Panc1 (cell line): ENCODE data around the gene MEGF11. TPM values are rescaled to one million over a fixed set of nuclear protein-coding genes. Genes with fewer than 3 reads are reported as not detected.

Source experiments
- ATAC-seq: fragments of 200-7000 bp; cut with Tn5 transposase; 2 replicates; pipeline ENCODE4 v1.9.1; 2020; ENCODE audit warnings: mild to moderate bottlenecking, moderate library complexity
- BruUV-seq: library from RNA; stranded (reverse); fragments of 400-500 nt; replicated peaks from 2 replicates; lab custom pipeline; 2021; lab: Mats Ljungman, UMichigan
- CTCF ChIA-PET: fragments of 300-600 bp; sonication (Branson Sonifier 250); formaldehyde crosslinking; loops from one replicate; lab custom pipeline; 2022; ENCODE audit warnings: antibody characterized with exemption; lab: Charles Lee
- POLR2A ChIA-PET: fragments of 300-600 bp; sonication (Branson Sonifier 250); formaldehyde crosslinking; loops from one replicate; lab custom pipeline; 2022; ENCODE audit warnings: antibody characterized with exemption; lab: Charles Lee
- DNase-seq: peaks from one replicate; pipeline ENCODE4 v3.0.0-alpha.2; 2010; ENCODE audit warnings: low read depth, low spot score
- H3K27ac ChIP-seq: 2 replicates; pipeline ENCODE4 v1.5.1; 2011; ENCODE audit warnings: mild to moderate bottlenecking, low read length, inconsistent platforms
- H3K27me3 ChIP-seq: fragments of 200-500 bp; sonication (Bioruptor generic); 2 replicates; pipeline ENCODE4 v1.6.0; 2014; ENCODE audit warnings: low read length, inconsistent platforms; ENCODE audit not compliant: control insufficient read depth, insufficient read depth
- H3K36me3 ChIP-seq: fragments of 200-500 bp; sonication (Bioruptor generic); 2 replicates; pipeline ENCODE4 v1.5.1; 2014; ENCODE audit warnings: inconsistent platforms, mild to moderate bottlenecking, low read length, moderate library complexity; ENCODE audit not compliant: control insufficient read depth, insufficient read depth
- H3K4me1 ChIP-seq: 2 replicates; pipeline ENCODE4 v1.5.1; 2011; ENCODE audit warnings: inconsistent platforms, mild to moderate bottlenecking, low read length, moderate library complexity; ENCODE audit not compliant: control insufficient read depth, insufficient read depth
- H3K4me3 ChIP-seq, 2 experiments: 2 replicates each; pipeline ENCODE4 v1.5.1; 2011 to 2012; ENCODE audit warnings: low read depth in 2 of 2, low read length in 2 of 2, mild to moderate bottlenecking in 2 of 2, inconsistent platforms in 1 of 2, moderate library complexity in 1 of 2
- H3K9me3 ChIP-seq: fragments of 200-500 bp; sonication (Bioruptor generic); 2 replicates; pipeline ENCODE4 v1.5.1; 2014; ENCODE audit warnings: low read depth, mild to moderate bottlenecking, inconsistent platforms, low read length, moderate library complexity; ENCODE audit not compliant: control insufficient read depth, insufficient read depth
- POLR2AphosphoS5 ChIP-seq: IDR thresholded peaks from 2 replicates; pipeline ENCODE4 v1.6.1; 2012; ENCODE audit warnings: mild to moderate bottlenecking, low read depth, low read length, moderate library complexity
- REST ChIP-seq, 2 experiments: IDR thresholded peaks; 2 replicates each; pipeline ENCODE4 v1.6.1; 2011 to 2012; ENCODE audit warnings: low read depth in 2 of 2, control low read depth in 1 of 2, low read length in 1 of 2, mild to moderate bottlenecking in 1 of 2, moderate library complexity in 1 of 2; ENCODE audit not compliant: insufficient read depth in 1 of 2
- SIN3A ChIP-seq: IDR thresholded peaks from 2 replicates; pipeline ENCODE4 v1.6.1; 2012; ENCODE audit warnings: low read depth, mild to moderate bottlenecking, low read length, moderate library complexity, borderline replicate concordance; ENCODE audit not compliant: insufficient read depth
- TCF7L2 ChIP-seq: IDR thresholded peaks from 2 replicates; pipeline ENCODE4 v1.6.1; 2011; ENCODE audit warnings: mild to moderate bottlenecking, low read depth, low read length, inconsistent platforms
- in situ Hi-C: cut with HindIII; loops from 2 replicates; pipeline ENCODE4 v1.10.0; 2016; ENCODE audit warnings: low sequenced_read_pairs, low pct_unique_long_range_greater_than_20kb
- intact Hi-C: fragments of 100-400 bp; cut with micrococcal nuclease; formaldehyde crosslinking; loops from one replicate; pipeline ENCODE4 v1.10.0; 2022; ENCODE audit not compliant: unreplicated experiment
- total RNA-seq: library from RNA; stranded (reverse); gene quantifications from one replicate; pipeline ENCODE4 v1.2.1, GENCODE V29; 2021; ENCODE audit not compliant: unreplicated experiment
- TF ChIP-seq, protein P1 (sequence below): fragments of 450-650 bp; IDR thresholded peaks from 2 replicates; pipeline ENCODE4 v1.5.1; 2017; ENCODE audit warnings: mild to moderate bottlenecking

The MEGF11 gene
- total RNA-seq, 1 experiment from 2014 or later, result 0.95 TPM

DNA sequence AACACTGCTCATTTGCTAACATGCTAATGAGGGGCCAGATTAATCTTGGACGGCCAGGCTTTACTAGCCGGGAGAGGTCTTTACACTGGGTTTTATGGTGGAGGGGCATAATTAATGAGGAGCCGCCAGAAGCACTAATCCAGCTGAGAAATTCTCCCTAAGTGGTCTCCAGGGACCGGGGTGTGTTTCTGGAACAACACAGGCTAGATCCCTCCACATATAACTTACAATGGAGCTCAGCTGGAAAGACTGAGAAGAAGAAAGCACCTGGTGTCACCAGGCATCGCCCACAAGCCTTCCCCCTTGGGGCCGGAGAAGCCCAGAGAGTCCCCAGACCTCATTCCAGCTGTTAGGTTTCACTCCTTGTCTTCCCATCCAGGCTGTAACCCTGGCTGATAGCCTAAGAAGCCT lies 127.5 kb downstream of the MEGF11 start:
- intact Hi-C loops (no loop called here), in situ Hi-C loops (no loop called here)
- H3K4me3 ChIP-seq, result no peak overlapping the region
- no peak overlapping the region for H3K27ac ChIP-seq
- no peak for TF ChIP-seq REST (IDR thresholded peaks at IDR 0.05; ENCODE audit: insufficient read depth in 1 of 2, low read depth in 2 of 2, low read length in 1 of 2)
- CTCF ChIA-PET, result no interaction called here
- H3K36me3 ChIP-seq, result no peaks in the 10 kb centered on the region
- no TSS peak for BruUV-seq
- POLR2A ChIA-PET, result no interaction called here
- H3K27me3 ChIP-seq, result peaks cover 11% of the 10 kb centered on the region
- no peak for ATAC-seq
- H3K9me3 ChIP-seq, result no peaks in the 10 kb centered on the region
- H3K4me1 ChIP-seq, result no peaks in the 10 kb centered on the region; the same call in 1 of the 2 replicates
- no peak for DNase-seq

DNA sequence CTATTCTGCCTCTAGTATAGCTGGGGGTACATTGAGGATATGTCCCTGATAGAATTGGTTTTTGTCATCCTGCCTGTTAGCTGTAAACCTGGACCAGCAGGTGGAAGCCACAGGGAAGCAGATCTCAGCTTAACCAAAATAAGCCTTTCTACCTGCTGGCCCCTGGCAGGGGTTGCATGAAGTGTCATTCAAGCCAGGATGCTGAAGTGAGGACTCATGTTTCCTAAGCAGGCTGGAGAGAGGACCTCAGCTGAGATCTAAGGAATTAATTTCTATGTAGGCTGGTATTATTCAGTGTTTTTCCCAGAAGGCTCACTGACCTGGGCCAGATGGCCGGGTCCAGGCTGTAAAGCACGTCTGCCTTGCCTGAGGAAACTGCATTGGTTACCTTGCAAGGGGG lies 128.9 kb downstream of the MEGF11 start:
- ChIA-PET POLR2A (no interaction called here), CTCF (no interaction called here)
- in situ Hi-C loops (no loop called here), intact Hi-C loops (no loop called here)
- Histone ChIP-seq H3K27me3 (peaks cover 5% of the 10 kb centered on the region), H3K4me3 (no peak overlapping the region), H3K4me1 (no peaks in the 10 kb centered on the region; the same call in 1 of the 2 replicates), H3K9me3 (no peaks in the 10 kb centered on the region), H3K36me3 (no peaks in the 10 kb centered on the region), H3K27ac (no peak overlapping the region)
- DNase-seq (no peak), ATAC-seq (no peak)
- BruUV-seq, result no TSS peak
- no peak for TF ChIP-seq POLR2AphosphoS5
- TF ChIP-seq, protein P1, sequence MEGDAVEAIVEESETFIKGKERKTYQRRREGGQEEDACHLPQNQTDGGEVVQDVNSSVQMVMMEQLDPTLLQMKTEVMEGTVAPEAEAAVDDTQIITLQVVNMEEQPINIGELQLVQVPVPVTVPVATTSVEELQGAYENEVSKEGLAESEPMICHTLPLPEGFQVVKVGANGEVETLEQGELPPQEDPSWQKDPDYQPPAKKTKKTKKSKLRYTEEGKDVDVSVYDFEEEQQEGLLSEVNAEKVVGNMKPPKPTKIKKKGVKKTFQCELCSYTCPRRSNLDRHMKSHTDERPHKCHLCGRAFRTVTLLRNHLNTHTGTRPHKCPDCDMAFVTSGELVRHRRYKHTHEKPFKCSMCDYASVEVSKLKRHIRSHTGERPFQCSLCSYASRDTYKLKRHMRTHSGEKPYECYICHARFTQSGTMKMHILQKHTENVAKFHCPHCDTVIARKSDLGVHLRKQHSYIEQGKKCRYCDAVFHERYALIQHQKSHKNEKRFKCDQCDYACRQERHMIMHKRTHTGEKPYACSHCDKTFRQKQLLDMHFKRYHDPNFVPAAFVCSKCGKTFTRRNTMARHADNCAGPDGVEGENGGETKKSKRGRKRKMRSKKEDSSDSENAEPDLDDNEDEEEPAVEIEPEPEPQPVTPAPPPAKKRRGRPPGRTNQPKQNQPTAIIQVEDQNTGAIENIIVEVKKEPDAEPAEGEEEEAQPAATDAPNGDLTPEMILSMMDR, result no peak
- TF ChIP-seq SIN3A, result no peak
- no peak for TF ChIP-seq REST (IDR thresholded peaks at IDR 0.05; ENCODE audit: insufficient read depth in 1 of 2, low read depth in 2 of 2, low read length in 1 of 2)
- no peak for TF ChIP-seq TCF7L2
